ENCODE results near the gene KSR2.

The KSR2 gene

GRCh38 chr12:117538032-117538690, 430.6 kb downstream of the KSR2 start:
- no peak for DNase-seq (ENCODE audit: low spot score)
- in situ Hi-C loops (cut with MboI; ENCODE audit: low pct_unique_long_range_greater_than_20kb, low sequenced_read_pairs, unreplicated experiment): no loop called here
- TF ChIP-seq CTCF (IDR thresholded peaks at IDR 0.05; ENCODE audit: extremely low read depth, insufficient read depth, missing control alignments): no peak

DNA sequence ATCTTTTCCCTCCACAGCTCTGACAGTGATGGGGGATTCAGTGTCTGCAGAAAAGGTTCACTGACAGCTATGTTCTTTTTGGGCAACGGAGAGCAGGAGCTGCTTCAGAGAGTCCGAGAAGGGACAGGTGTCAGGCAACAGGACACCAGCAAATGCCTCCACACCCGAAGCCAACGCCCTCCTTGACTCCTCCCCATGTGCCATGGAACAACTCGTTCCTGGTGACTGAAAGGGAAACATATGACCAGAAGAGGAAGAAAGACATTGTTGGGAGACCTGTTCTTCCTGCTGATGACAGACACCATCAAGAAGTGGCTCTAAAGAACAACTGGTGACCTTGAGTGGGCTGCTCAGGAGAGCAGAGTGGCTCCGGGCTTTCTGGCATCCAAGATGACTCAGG, 435.1 kb downstream of the KSR2 start:
- no peak for TF ChIP-seq CTCF (IDR thresholded peaks at IDR 0.05; ENCODE audit: extremely low read depth, insufficient read depth, missing control alignments)
- in situ Hi-C loops (cut with MboI; ENCODE audit: low pct_unique_long_range_greater_than_20kb, low sequenced_read_pairs, unreplicated experiment): no loop called here
- DNase-seq (ENCODE audit: low spot score): no peak

DNA sequence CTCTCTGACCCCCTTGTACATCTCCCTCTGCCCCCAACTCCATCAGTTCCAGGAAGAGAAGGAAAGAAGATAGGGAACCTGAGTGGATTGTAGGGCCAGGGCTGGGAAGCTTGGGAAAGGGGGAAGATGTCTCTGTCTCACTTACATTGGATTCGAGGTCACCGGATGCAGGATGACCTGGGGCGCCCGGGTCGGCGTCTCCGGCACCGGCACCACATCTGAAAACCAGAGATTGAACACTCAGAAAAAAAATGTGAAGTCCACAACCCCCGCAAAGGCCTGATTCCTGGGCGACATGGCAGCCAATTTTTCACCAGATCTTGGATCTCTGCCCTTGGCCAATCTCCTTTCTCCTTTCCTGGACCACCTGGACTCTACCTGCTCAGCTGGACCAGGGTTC, 438.0 kb downstream of the KSR2 start:
- no peak for TF ChIP-seq CTCF (IDR thresholded peaks at IDR 0.05; ENCODE audit: extremely low read depth, insufficient read depth, missing control alignments)
- in situ Hi-C loops (cut with MboI; ENCODE audit: low pct_unique_long_range_greater_than_20kb, low sequenced_read_pairs, unreplicated experiment): no loop called here
- DNase-seq (ENCODE audit: low spot score): no peak

GRCh38 chr12:117528538-117528937, 440.3 kb downstream of the KSR2 start:
- no peak for TF ChIP-seq CTCF (IDR thresholded peaks at IDR 0.05; ENCODE audit: extremely low read depth, insufficient read depth, missing control alignments)
- DNase-seq (ENCODE audit: low spot score): no peak
- in situ Hi-C loops (cut with MboI; ENCODE audit: low pct_unique_long_range_greater_than_20kb, low sequenced_read_pairs, unreplicated experiment): no loop called here

DNA sequence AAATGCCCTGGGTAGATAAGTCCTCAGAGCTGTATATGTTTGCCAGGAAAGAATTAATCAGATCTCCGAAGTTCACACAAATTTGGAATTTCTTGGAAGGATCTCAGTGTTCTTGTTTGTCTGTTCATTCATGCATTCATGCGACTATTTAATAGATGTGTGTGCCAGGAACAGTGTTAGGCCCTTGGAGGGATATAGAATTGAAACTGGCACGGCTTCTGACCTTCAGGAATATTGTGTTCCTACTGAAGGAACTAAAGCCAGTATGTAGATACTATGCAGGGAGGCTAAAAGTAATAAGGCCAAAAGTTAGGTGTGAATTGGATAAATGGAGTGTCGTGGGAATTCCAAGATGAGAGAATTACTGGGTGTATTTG, 441.3 kb downstream of the KSR2 start:
- no peak for DNase-seq (ENCODE audit: low spot score)
- no peak for TF ChIP-seq CTCF (IDR thresholded peaks at IDR 0.05; ENCODE audit: extremely low read depth, insufficient read depth, missing control alignments)
- in situ Hi-C loops (cut with MboI; ENCODE audit: low pct_unique_long_range_greater_than_20kb, low sequenced_read_pairs, unreplicated experiment): no loop called here

GRCh38 chr12:117526757-117527478, 441.9 kb downstream of the KSR2 start:
- DNase-seq (ENCODE audit: low spot score): no peak
- TF ChIP-seq CTCF (IDR thresholded peaks at IDR 0.05; ENCODE audit: extremely low read depth, insufficient read depth, missing control alignments): no peak
- in situ Hi-C loops (cut with MboI; ENCODE audit: low pct_unique_long_range_greater_than_20kb, low sequenced_read_pairs, unreplicated experiment): no loop called here
